Kidney tubule cell (primary cell): Measurements from ENCODE around the gene HSFX2.
"Not testable (repeated sequence)": the region's sequence is repeated elsewhere in the genome, so short reads cannot be mapped to it uniquely, and the experiment has no call there.

ENCODE experiments used
- DNase-seq: peaks from one replicate; pipeline ENCODE4 v3.0.0-alpha.2; 2018; ENCODE audit warnings: low spot score

Gene HSFX2

GRCh38 chrX:149595214-149595613 lies at the start of gene HSFX2:
Gene HSFX2 (minus strand): TSS chrX:149595314. CDS start chrX:149594700, 614 bp downstream.
- not testable (repeated sequence) for DNase-seq

GRCh38 chrX:149643496-149643895 lies 48.4 kb upstream of the HSFX2 start:
- DNase-seq: no peak

- DNase-seq: no peak
Observed at GRCh38 chrX:149641835-149642234, 46.7 kb upstream of the HSFX2 start.

GRCh38 chrX:149641432-149641831 lies 46.3 kb upstream of the HSFX2 start:
- DNase-seq: no peak

- no peak for DNase-seq
Observed at GRCh38 chrX:149639568-149639967, 44.5 kb upstream of the HSFX2 start.

GRCh38 chrX:149638860-149639259 lies 43.7 kb upstream of the HSFX2 start:
- DNase-seq: peak; percentile 67

GRCh38 chrX:149633511-149633910 lies 38.4 kb upstream of the HSFX2 start:
- no peak for DNase-seq

GRCh38 chrX:149631234-149632165 lies 36.4 kb upstream of the HSFX2 start, which contains the start of gene TMEM185A:
Gene TMEM185A (minus strand): TSS chrX:149631792. CDS start chrX:149631580, 212 bp downstream.
- DNase-seq: peak; percentile 63

- peak; percentile 51 for DNase-seq
Observed at GRCh38 chrX:149630681-149631233, 35.6 kb upstream of the HSFX2 start.

- peak; percentile 47 for DNase-seq
Observed at GRCh38 chrX:149629730-149630387, 34.7 kb upstream of the HSFX2 start.

- DNase-seq: no peak
Observed at GRCh38 chrX:149628768-149629167, 33.7 kb upstream of the HSFX2 start.

GRCh38 chrX:149628280-149628679 lies 33.2 kb upstream of the HSFX2 start:
- DNase-seq: peak; percentile 2

- DNase-seq: not testable (repeated sequence)
Observed at GRCh38 chrX:149626829-149627228, 31.7 kb upstream of the HSFX2 start.

- not testable (repeated sequence) for DNase-seq
Observed at GRCh38 chrX:149619662-149620061, 24.5 kb upstream of the HSFX2 start.

- no peak for DNase-seq
Observed at GRCh38 chrX:149618871-149619270, 23.8 kb upstream of the HSFX2 start.

GRCh38 chrX:149611623-149612175 lies 16.6 kb upstream of the HSFX2 start:
- no peak for DNase-seq

- no peak for DNase-seq
Observed at GRCh38 chrX:149610511-149610910, 15.4 kb upstream of the HSFX2 start.

- no peak for DNase-seq
Observed at GRCh38 chrX:149607699-149608098, 12.6 kb upstream of the HSFX2 start.

GRCh38 chrX:149605248-149605885 lies 10.3 kb upstream of the HSFX2 start:
- not testable (repeated sequence) for DNase-seq

- not testable (repeated sequence) for DNase-seq
Observed at GRCh38 chrX:149598603-149599002, 3.5 kb upstream of the HSFX2 start.

GRCh38 chrX:149595943-149596342 lies 829 bp upstream of the HSFX2 start:
- DNase-seq: not testable (repeated sequence)

- DNase-seq: not testable (repeated sequence)
Observed at GRCh38 chrX:149590993-149591392, 4.1 kb downstream of the HSFX2 start.
